K562 (cell line): ENCODE results near the gene GPR153. TPM values are rescaled to one million over a fixed set of nuclear protein-coding genes. Genes with fewer than 3 reads are reported as not detected.

Source experiments
- E2F6 ChIP-seq, 2 experiments: IDR thresholded peaks; 2 replicates each; pipeline ENCODE4 v1.6.1; 2011; ENCODE audit warnings: borderline replicate concordance in 1 of 2, control low read depth in 1 of 2, low read depth in 1 of 2, low read length in 1 of 2, mild to moderate bottlenecking in 1 of 2, mixed read lengths in 1 of 2, moderate library complexity in 1 of 2; ENCODE audit not compliant: insufficient read depth in 1 of 2, insufficient read length in 1 of 2, poor library complexity in 1 of 2, severe bottlenecking in 1 of 2; ENCODE audit errors: extremely low read depth in 1 of 2
- ETS1 ChIP-seq: conservative IDR thresholded peaks from 2 replicates; pipeline ENCODE4 v1.6.1; 2011; ENCODE audit warnings: low read depth, mild to moderate bottlenecking, low read length; ENCODE audit not compliant: control insufficient read depth
- ILF3 ChIP-seq: fragments of 450-650 bp; IDR thresholded peaks from 2 replicates; pipeline ENCODE4 v1.6.1; 2018; ENCODE audit warnings: antibody characterized with exemption, mild to moderate bottlenecking, moderate library complexity, borderline replicate concordance
- IRF2 ChIP-seq: sonication (generic); formaldehyde crosslinking; IDR thresholded peaks from 2 replicates; pipeline ENCODE4 v1.8.1; 2022; ENCODE audit warnings: mild to moderate bottlenecking, missing genetic modification reagents
- L3MBTL2 ChIP-seq: fragments of 450-650 bp; IDR thresholded peaks from 2 replicates; pipeline ENCODE4 v1.6.1; 2016; ENCODE audit warnings: mild to moderate bottlenecking, moderate library complexity
- MED1 ChIP-seq: sonication (generic); formaldehyde crosslinking; IDR thresholded peaks from 2 replicates; pipeline ENCODE4 v1.8.1; 2023; ENCODE audit warnings: missing genetic modification reagents, borderline replicate concordance
- MNT ChIP-seq, 2 experiments: fragments of 450-650 bp; conservative IDR thresholded peaks; 2 replicates each; pipeline ENCODE4 v1.6.1; 2017; ENCODE audit warnings: mild to moderate bottlenecking in 2 of 2, moderate library complexity in 2 of 2
- POU5F1 ChIP-seq: fragments of 150-350 bp; IDR thresholded peaks from 2 replicates; pipeline ENCODE4 v1.6.1; 2014; ENCODE audit warnings: borderline replicate concordance, low read length, low read depth, mild to moderate bottlenecking; ENCODE audit not compliant: partially characterized antibody
- RBFOX2 ChIP-seq: fragments of 200-400 bp; formaldehyde crosslinking; IDR thresholded peaks from 2 replicates; pipeline ENCODE4 v1.6.1; 2017; ENCODE audit warnings: low read depth, mild to moderate bottlenecking, low read length, moderate library complexity
- SRF ChIP-seq, 2 experiments: fragments of 250-450, 450-650 bp in 1 of 2; sonication (Bioruptor Pico) in 1 of 2; sonication (generic) in 1 of 2; formaldehyde crosslinking; IDR thresholded peaks; 2 replicates each; pipeline versions ENCODE4 v1.5.0 to v1.5.1; 2020 to 2022; ENCODE audit warnings: mild to moderate bottlenecking in 1 of 2, missing genetic modification reagents in 1 of 2
- UBTF ChIP-seq, 2 experiments: IDR thresholded peaks; 2 replicates each; pipeline ENCODE4 v1.6.1; 2012; ENCODE audit warnings: improper control_type of control experiment in 2 of 2, low read depth in 2 of 2, low read length in 2 of 2, borderline replicate concordance in 1 of 2
- XRCC4 ChIP-seq: IDR thresholded peaks from one replicate; pipeline ENCODE4 v1.6.1; 2011; ENCODE audit not compliant: insufficient read depth, insufficient read length; ENCODE audit errors: extremely low read depth
- ZNF12 ChIP-seq: sonication (generic); formaldehyde crosslinking; IDR thresholded peaks from 2 replicates; pipeline ENCODE4 v1.4.0; 2020; ENCODE audit warnings: mild to moderate bottlenecking, missing genetic modification reagents
- polyA plus RNA-seq, 8 experiments: library from polyadenylated mRNA; depleted of rRNA in 4 of 8; stranded (reverse) in 5 of 8; unstranded in 3 of 8; fragments of >200 nt; fragmentation: Nextera tagmentation in 2 of 8; fragmentation: Illumina TruSeq in 1 of 8; extraction: Ambion mirVana in 2 of 8; extraction: Trizol in 1 of 8; gene quantifications; 2 replicates each; pipeline versions ENCODE4 v1.2.1 to v1.2.3, GENCODE V29; 2011 to 2014; ENCODE audit warnings: inconsistent platforms in 1 of 8, missing spikeins in 1 of 8
- total RNA-seq, 7 experiments: library from RNA; depleted of rRNA in 6 of 7; stranded (reverse); fragments of >200 nt in 6 of 7; fragmentation: Illumina TruSeq in 2 of 7; extraction: Trizol in 2 of 7; gene quantifications; 2 replicates each; pipeline versions ENCODE4 v1.2.1 to v1.2.3, GENCODE V29; 2011 to 2021; ENCODE audit warnings: low replicate concordance in 1 of 7

GPR153 gene
- total and polyA plus RNA-seq, 9 of the 15 experiments (the other 6 are each of a cell fraction or from before 2014, with no cell fraction given), result 0.01 to 1.5 (median 0.51) TPM

GRCh38 chr1:6260961-6261614 lies at the start of gene GPR153 (continued):
- TF ChIP-seq UBTF (IDR thresholded peaks at IDR 0.05; ENCODE audit: borderline replicate concordance in 1 of 2, low read depth in 2 of 2, low read length in 2 of 2) (peak; percentile 8 to 71; a peak in 1 of 4 replicates), POU5F1 (no peak), SRF (CRISPR knock-in tag; IDR thresholded peaks at IDR 0.05) (no peak), E2F6 (IDR thresholded peaks at IDR 0.05; ENCODE audit: borderline replicate concordance in 1 of 2, extremely low read depth in 1 of 2, insufficient read depth in 1 of 2, insufficient read length in 1 of 2, low read depth in 1 of 2, low read length in 1 of 2, poor library complexity in 1 of 2, severe bottlenecking in 1 of 2) (peak; percentile 12 to 79), ETS1 (0 out of 2 replicates have a peak, but pooled peaks have one; percentile 31), ILF3 (no peak), MNT (conservative IDR thresholded peaks at IDR 0.05) (0 out of 4 replicates have a peak, but pooled peaks of 1 of the 2 experiments have one; percentile 36), ZNF12 (CRISPR knock-in tag) (no peak), RBFOX2 (no peak), IRF2 (CRISPR knock-in tag) (0 out of 2 replicates have a peak, but pooled peaks have one; percentile 33), MED1 (CRISPR knock-in tag) (no peak), XRCC4 (no peak), L3MBTL2 (no peak)
